NK-92 treated with Interleukin-12 subunit alpha and Interleukin-12 subunit beta, amount 100 ng/mL, for 24 hours (cell line): Measurements from ENCODE around the gene PLIN5.

Experiments used
- DNase-seq: peaks from one replicate; lab custom pipeline; 2025; lab: John Stamatoyannopoulos, UW

The PLIN5 gene

GRCh38 chr19:4521888-4522242 is 13.2 kb downstream of the PLIN5 start:
- no peak for DNase-seq

DNA sequence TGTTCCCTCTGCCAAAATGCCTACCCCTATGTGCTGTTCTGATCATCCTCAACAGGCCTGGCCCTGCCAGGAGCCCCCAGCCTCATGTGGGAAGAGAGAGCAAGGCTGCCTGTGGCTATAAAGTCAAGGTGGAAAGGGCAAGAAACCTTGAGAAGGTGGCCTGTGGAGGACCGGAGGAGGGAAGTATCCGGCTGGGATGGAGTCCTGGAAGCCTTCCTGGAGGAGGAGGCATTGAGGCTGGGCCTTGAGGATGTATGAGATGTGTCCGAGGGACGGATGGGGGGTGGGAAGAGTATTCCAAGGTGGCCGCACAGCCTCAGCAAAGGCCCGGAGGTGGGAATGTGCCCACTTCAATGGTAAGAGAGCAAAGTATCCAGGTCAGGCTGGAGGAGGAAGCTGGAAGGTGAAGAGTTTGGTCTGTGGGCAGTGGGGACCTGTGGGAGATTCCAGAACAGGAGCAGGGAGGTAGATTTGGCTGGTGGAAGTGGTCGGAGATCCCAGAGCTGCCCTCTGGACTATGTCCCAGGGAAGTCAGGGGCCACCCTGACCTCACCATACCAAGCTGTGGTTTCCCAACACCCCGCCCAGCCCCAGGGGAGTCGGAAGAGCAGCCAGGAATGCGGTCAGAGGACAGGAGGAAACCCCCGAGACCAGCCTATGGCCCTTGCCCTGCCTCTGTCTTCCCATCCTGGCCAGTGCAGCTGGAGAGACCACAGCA is 13.7 kb downstream of the PLIN5 start:
- DNase-seq = no peak

DNA sequence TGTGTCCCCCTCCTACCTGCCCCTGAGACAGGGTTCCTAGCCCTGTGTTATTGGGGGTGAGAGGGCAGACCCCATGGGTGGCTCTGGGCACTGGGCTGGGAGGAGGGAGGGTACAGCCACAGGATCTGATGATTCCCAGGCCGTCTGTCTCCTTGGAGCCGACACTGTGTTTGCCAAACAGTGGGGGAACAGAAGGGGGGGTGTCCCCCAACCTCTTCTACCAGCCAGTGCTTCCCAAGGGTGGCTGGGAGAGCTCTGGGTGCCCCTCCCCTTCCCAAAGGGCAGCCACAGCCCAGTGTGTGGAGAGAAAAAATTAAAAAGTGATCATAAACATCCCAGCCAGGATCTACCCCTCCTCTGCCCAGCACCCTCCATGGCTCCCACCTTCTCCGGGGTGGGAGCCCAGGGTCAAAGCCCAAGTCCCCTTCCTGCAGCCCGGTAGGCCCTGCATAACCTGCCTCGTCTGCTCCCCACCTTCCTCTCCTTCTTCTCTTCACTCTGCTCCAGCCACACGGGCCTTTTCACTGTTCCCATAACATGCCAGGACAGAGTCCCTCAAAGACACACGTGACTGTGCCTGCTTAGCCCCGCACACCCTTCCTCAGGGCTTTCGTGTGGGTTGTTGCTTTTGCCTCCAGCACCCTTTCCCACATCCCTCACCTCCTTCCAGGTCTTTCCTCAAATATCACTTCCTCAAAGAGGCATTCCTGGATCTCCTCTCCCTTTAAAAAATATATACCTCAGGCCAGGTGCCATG is 15.3 kb downstream of the PLIN5 start:
- no peak for DNase-seq

DNA sequence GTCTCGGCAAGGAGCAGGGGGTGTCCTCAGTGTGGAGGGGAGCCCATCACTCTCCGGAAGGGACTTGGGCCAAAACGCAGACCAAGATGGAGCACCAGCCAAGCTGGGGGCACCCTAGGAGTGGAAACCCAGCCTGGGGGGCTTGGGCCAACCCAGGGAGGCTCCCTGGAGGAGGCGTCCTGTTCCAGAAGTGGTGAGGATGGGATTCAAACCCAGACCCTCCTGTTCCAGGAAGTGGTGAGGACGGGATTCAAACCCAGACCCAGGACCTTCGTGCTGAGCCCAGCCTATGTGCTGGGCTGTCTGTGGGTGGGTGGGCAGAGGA is 15.9 kb downstream of the PLIN5 start:
- no peak for DNase-seq

GRCh38 chr19:4518345-4519171 is 16.5 kb downstream of the PLIN5 start, which contains the start of gene PLIN4:
PLIN4 (minus strand) TSS chr19:4518486; CDS start chr19:4518272, 214 bp downstream.
- no peak for DNase-seq

GRCh38 chr19:4517451-4518057 is 17.5 kb downstream of the PLIN5 start:
- DNase-seq = no peak

- no peak for DNase-seq
Observed at GRCh38 chr19:4516939-4517300, 18.1 kb downstream of the PLIN5 start.

DNA sequence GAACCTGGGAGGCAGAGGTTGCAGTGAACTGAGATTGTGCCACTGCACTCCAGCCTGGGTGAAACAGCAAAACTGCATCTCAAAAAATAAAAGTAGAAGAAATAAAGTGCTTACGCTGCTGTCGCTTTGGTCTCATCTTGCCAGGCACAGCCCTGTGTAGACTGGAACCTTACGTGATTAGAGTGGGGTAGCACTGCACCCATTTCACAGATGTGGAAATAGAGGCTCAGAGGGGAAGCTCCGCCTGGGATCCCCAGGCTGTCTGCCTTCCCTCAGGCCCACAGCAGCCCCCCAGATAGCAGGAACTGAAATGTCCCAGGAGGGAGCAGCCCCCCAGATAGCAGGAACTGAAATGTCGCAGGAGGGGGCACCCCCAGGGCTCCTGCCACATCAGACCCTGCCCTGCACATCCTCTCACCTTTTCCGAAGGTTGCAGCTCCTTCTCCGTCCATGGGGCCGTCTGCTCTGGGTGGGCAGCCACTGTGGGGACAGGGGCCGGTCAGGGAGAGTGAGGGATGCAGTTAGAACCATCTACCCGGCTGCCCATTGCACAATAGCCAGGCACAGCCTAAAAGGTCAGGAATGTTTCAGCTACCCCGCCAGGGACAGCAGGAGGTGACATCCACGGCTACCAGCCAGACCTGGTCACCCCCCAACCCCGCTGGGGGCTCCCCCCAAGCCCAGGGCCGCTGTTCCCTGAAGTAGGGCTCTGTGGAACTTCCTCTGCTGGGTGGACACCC is 18.7 kb downstream of the PLIN5 start:
- DNase-seq = no peak

DNA sequence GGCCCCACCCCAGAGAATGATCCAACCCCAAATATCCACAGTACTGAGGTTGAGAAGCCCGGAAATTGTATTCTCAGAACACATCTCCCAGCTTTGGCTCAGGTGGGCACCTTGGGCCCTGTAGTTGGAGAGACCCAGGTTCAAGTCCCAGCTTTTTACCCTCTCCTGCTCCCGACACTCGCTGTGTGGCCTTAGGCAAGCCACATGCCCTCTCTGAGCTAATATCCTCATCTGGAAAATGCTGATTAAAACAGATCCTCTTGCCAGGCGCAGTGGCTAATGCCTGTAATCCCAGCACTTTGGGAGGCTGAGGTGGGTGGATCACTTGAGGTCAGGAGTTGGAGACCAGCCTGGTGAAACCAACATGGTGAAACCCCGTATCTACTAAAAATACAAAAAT is 19.3 kb downstream of the PLIN5 start:
- DNase-seq = no peak

- no peak for DNase-seq
Observed at GRCh38 chr19:4513248-4513647, 21.8 kb downstream of the PLIN5 start.

GRCh38 chr19:4512070-4512469 is 23.0 kb downstream of the PLIN5 start:
- no peak for DNase-seq

GRCh38 chr19:4511300-4512054 is 23.5 kb downstream of the PLIN5 start:
- no peak for DNase-seq

DNA sequence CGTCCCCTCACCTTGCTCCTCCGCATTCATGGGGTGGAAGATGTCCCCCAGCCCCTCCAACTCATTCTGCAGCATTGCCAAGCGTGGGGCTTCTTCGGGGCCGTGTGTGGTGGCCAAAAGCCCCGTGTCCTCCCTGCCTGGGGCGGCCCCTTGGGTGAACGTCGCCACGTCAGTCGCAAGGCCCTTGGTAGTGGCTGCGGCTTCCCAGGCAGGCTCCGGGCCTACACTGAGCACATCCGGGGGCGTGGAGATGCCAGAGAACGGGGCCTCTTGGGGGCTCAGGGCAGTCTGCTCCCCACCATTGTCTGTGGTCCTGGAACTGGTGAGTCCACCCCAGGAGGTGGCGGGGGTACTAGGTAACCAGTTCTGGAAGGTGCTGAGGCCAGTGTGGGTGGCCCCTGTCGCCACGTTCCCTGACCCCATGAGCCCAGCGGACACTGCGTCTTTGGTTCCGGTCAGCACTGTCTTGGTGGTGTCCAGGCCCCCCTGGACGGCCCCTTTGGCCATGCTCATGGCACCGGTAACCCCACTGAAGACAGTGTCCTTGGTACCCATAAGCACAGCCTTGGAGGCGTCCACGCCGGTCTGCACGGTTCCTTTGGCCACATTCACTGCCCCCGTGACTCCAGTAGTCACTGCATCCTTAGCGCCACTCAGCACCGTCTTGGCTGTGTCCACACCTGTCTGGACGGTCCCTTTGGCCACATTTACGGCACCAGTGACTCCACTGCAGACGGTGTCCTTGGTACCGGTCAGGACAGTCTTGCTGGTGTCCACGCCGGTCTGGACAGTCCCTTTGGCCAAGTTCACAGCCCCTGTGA is 24.4 kb downstream of the PLIN5 start:
- no peak for DNase-seq

DNA sequence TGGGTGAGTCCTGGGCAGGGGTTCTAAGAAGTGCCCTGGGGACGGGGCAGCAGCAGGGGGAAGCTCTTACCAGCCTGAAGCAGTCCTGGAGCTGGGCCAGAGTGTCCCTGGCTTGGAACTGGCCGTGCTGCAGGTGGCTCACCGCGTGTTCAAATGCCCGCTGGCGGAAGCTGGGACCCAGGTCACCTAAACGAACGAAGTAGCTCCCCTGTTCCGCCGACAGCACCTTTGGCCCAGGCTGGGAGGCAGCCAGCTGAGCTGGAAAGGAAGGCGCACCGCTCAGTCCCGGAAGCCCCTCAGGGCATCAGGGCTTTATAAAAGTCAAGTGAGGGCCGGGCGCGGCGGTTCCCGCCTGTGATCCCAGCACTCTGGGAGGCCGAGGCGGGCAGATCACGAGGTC is 26.3 kb downstream of the PLIN5 start:
- no peak for DNase-seq

DNA sequence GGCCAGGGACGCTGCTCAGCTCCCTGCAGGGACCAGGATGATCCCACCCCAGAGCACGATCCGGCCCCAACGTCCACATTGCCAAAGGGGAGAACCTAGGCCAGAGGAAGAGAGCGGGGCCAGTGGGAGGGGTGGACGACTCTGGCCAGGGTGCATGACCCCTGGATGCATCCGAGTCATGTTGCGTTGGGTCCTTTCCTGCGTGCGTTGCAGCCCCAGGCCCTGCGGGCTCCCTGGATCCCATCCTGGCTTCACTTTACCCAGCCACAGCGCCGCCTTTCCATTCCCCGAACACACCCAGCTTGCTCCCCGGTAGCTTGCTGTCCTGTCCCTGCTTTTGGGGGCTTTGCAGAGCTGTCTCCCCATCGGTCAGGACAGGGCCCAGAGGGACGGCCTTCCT is 27.2 kb downstream of the PLIN5 start:
- DNase-seq = no peak

DNA sequence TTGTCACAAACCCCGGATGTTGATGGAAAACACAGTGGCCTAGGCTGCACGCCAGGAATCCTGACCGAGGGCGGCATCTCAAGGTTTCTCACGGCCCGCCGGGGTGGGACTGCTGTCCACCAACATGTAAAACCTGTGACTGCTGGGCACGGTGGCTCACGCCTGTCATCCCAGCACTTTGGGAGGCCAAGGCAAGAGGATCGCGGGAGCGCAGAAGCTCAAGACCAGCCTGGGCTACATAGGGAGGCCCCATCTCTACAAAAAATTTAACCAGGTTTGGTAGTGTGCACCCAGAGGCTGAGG is 27.9 kb downstream of the PLIN5 start:
- no peak for DNase-seq

GRCh38 chr19:4506449-4507149 is 28.4 kb downstream of the PLIN5 start:
- no peak for DNase-seq

GRCh38 chr19:4505570-4506448 is 29.2 kb downstream of the PLIN5 start:
- DNase-seq = no peak
